Measurements from ENCODE around the gene KY.

The KY gene

DNA sequence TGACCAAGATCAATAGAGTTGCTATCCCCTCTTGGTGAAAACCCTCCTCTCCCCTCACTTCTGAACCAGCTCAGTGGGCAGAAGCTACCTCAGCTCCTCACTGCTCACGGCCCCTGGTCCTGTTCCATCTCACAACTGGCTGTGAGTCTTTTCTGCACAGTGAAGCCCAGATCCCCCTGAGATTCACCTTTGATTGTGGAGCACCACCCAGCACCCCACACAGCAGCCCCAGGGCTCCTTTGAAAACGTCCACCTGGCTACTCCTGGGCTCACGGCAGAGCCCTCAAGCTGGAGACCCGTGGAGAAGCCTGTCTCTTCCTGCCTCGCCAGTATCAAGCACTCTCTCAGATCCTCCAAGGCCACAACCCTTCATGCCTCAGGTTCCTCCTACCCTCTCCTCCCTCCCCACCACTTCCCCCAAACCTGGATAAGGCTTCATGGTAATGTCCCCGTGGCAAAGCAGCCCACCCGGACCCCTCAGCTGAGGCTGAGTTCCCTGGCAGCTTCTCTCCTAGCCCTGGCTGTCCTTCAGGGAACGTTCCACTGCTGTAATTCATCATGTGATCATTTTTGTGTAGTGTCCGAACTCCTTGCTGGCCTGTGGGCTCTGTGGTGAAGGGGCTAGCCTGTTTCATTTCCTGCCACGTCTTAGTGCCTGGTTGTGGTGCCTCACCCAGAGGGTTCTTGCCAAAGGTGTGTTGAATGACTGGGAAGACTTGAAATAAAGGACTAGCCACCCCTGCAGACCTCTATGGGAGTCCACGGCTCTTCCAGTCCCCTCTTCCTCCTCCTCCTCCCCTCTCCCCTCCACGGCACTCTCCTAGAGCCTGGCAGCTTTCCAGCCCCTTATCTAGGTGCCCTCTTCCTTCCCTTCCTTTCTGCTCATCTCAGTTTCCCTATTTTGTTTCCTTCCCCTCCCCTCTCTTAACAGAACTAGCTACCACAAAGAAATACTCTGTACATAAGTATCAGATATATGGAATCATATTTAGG is 44.5 kb downstream of the KY start:
- Histone ChIP-seq H3K9me3 (ENCODE audit: low read depth, low read length) (no peaks in the 10 kb centered on the region), H3K4me3 (no peak overlapping the region), H3K9ac (ENCODE audit: insufficient read length) (no peak overlapping the region), H3K36me3 (ENCODE audit: insufficient read depth, low read length) (no peaks in the 10 kb centered on the region), H3K27ac (no peak overlapping the region)
- DNase-seq (ENCODE audit: low read depth, low spot score) = no peak
- TF ChIP-seq POLR2AphosphoS5 (IDR thresholded peaks at IDR 0.05; ENCODE audit: borderline replicate concordance, low read depth, low read length) = no peak
- TF ChIP-seq FOXP2 (optimal IDR thresholded peaks at IDR 0.05; ENCODE audit: control extremely low read depth, extremely low read length, insufficient read depth) = no peak
- no peak for TF ChIP-seq EZH2 (IDR thresholded peaks at IDR 0.05)

DNA sequence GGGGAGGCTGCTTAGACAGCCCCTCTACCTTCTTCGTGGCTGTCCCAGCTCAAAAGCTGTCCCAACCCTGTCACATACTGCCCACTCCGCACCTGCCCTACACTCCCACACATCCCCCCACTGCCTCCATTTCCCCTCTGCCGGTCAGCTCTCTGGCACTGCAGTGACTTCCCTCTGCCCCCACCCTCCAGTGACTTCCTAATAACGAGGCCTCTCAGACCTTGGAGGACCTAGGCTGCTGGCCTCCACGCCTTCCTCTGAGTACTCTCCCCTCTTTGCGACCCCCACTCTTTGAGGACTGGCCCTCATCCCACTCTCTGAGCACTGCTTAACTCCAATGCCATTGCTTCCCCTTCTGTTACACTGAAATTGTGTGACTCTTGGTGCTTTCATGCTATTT is 45.3 kb downstream of the KY start:
- TF ChIP-seq POLR2AphosphoS5 (IDR thresholded peaks at IDR 0.05; ENCODE audit: borderline replicate concordance, low read depth, low read length) (no peak), FOXP2 (optimal IDR thresholded peaks at IDR 0.05; ENCODE audit: control extremely low read depth, extremely low read length, insufficient read depth) (no peak), EZH2 (IDR thresholded peaks at IDR 0.05) (no peak)
- no peak for DNase-seq (ENCODE audit: low read depth, low spot score)
- Histone ChIP-seq H3K9me3 (ENCODE audit: low read depth, low read length) (no peaks in the 10 kb centered on the region), H3K27ac (no peak overlapping the region), H3K36me3 (ENCODE audit: insufficient read depth, low read length) (no peaks in the 10 kb centered on the region), H3K4me3 (no peak overlapping the region), H3K9ac (ENCODE audit: insufficient read length) (no peak overlapping the region)

DNA sequence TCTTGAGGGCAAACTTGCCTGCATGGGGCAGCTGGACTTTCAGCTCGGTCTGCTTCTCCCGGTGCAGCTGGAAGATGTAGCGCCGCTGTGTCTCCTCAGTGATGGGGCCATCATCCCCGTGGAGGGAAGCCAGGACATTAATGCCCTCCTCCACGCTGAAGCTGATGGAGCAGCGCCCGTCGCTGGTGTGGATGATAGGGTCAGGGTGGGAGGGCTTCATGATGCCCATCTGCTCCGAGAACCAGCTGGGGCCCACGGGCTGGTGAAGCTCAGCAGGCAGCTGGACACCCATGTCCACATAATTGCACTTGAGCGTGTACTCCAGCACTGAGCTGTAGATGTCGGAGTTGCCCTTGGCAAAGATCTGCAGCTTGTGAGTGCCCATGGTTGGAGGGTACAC is 46.9 kb downstream of the KY start:
- H3K4me3 ChIP-seq = no peak overlapping the region
- no peak for TF ChIP-seq POLR2AphosphoS5 (IDR thresholded peaks at IDR 0.05; ENCODE audit: borderline replicate concordance, low read depth, low read length)
- TF ChIP-seq FOXP2 (optimal IDR thresholded peaks at IDR 0.05; ENCODE audit: control extremely low read depth, extremely low read length, insufficient read depth) = no peak
- TF ChIP-seq EZH2 (IDR thresholded peaks at IDR 0.05) = no peak
- DNase-seq (ENCODE audit: low read depth, low spot score) = no peak
- H3K27ac ChIP-seq = no peak overlapping the region
- H3K36me3 ChIP-seq (ENCODE audit: insufficient read depth, low read length) = no peaks in the 10 kb centered on the region
- no peak overlapping the region for H3K9ac ChIP-seq (ENCODE audit: insufficient read length)
- H3K9me3 ChIP-seq (ENCODE audit: low read depth, low read length) = no peaks in the 10 kb centered on the region

DNA sequence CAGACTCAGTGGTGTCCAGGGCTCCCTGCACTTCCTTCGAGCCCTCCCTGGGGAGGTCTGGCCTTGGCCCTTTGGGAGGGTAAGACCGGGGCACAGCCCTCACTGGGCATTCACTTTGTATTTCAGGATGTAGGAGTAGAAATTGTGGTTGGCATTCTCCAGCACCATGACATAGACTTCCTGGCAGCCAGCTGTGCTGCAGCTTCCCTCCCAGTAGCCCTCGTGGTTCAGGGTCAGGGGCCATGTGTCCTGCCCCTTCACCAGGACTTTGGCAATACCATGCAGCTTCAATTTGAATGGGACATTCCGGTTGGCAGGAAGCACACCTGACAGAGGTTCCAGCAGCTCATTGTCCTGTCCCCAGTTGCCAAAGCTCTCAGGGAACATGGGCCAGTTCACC is 47.3 kb downstream of the KY start:
- no peaks in the 10 kb centered on the region for H3K9me3 ChIP-seq (ENCODE audit: low read depth, low read length)
- H3K9ac ChIP-seq (ENCODE audit: insufficient read length) = no peak overlapping the region
- H3K4me3 ChIP-seq = no peak overlapping the region
- H3K27ac ChIP-seq = no peak overlapping the region
- TF ChIP-seq EZH2 (IDR thresholded peaks at IDR 0.05) (no peak), FOXP2 (optimal IDR thresholded peaks at IDR 0.05; ENCODE audit: control extremely low read depth, extremely low read length, insufficient read depth) (no peak), POLR2AphosphoS5 (IDR thresholded peaks at IDR 0.05; ENCODE audit: borderline replicate concordance, low read depth, low read length) (no peak)
- DNase-seq (ENCODE audit: low read depth, low spot score) = no peak
- no peaks in the 10 kb centered on the region for H3K36me3 ChIP-seq (ENCODE audit: insufficient read depth, low read length)

DNA sequence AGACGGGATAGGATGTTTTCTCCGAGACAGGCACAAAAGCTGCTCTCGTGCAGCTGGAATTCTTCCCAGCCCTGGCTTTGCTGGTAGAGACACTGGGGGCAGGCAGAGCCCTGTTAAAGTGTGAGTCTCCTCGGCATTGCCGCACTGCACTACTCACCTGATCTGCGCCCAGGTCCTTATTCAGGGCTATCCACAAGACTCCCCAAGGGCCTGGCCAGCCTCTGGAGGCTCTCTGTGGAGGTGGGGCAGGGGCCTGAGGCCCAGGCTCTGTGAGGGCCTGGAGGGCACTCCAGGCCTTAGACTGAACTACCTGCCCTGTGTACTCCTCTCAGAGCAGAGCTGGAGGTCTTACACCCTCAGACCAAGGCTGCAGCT is 48.4 kb downstream of the KY start:
- Histone ChIP-seq H3K4me3 (no peak overlapping the region), H3K27ac (no peak overlapping the region), H3K9me3 (ENCODE audit: low read depth, low read length) (no peaks in the 10 kb centered on the region), H3K9ac (ENCODE audit: insufficient read length) (no peak overlapping the region), H3K36me3 (ENCODE audit: insufficient read depth, low read length) (no peaks in the 10 kb centered on the region)
- TF ChIP-seq FOXP2 (optimal IDR thresholded peaks at IDR 0.05; ENCODE audit: control extremely low read depth, extremely low read length, insufficient read depth) (no peak), POLR2AphosphoS5 (IDR thresholded peaks at IDR 0.05; ENCODE audit: borderline replicate concordance, low read depth, low read length) (no peak), EZH2 (IDR thresholded peaks at IDR 0.05) (no peak)
- no peak for DNase-seq (ENCODE audit: low read depth, low spot score)

DNA sequence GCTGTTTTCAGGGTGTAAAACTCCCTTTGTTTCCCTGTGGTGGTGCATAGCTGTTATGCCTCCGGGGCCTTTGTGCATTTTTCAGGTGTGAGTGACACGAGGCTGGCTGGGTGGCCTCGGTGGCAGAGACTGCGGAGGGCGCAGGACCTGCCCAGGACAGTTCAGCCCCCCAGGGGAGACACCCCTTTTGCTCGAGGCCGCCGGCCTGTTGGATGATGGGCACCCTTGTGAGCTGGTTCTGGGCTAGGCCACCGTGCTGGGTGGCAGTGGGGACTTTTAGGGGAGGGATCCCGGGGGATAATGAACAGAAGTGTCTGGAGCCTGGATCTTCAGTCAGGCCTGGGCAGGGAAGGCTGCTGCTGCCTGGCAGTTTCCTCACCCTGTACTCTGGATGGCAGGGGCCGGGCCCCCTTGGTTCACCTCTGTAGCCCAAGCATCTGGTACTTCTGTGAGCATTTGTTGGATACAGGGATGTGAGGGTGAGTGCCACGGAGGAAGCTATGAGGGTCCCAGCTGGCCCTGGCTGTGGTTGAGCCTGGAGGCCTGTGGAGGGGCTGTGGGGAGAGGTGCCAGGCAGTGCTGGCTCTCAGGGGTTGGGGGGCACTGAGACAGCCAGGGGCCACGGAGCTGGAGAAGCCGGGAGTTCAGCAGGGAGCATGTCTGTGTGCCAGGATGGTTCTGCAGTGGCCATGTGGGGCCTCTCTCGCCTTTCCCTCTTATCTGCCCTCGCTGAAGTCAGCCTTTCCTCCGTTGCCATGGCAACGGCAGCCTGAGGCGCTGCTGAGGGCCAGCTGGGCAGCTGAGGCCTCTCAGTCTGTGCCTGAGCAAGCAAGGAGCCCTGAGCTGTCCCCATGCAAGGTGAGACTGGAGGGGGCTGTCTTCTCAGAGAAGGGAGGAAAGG is 49.0 kb downstream of the KY start:
- Histone ChIP-seq H3K9ac (ENCODE audit: insufficient read length) (no peak overlapping the region), H3K4me3 (no peak overlapping the region), H3K9me3 (ENCODE audit: low read depth, low read length) (no peaks in the 10 kb centered on the region), H3K27ac (no peak overlapping the region), H3K36me3 (ENCODE audit: insufficient read depth, low read length) (no peaks in the 10 kb centered on the region)
- TF ChIP-seq EZH2 (IDR thresholded peaks at IDR 0.05) (no peak), POLR2AphosphoS5 (IDR thresholded peaks at IDR 0.05; ENCODE audit: borderline replicate concordance, low read depth, low read length) (no peak), FOXP2 (optimal IDR thresholded peaks at IDR 0.05; ENCODE audit: control extremely low read depth, extremely low read length, insufficient read depth) (no peak)
- DNase-seq (ENCODE audit: low read depth, low spot score) = no peak

DNA sequence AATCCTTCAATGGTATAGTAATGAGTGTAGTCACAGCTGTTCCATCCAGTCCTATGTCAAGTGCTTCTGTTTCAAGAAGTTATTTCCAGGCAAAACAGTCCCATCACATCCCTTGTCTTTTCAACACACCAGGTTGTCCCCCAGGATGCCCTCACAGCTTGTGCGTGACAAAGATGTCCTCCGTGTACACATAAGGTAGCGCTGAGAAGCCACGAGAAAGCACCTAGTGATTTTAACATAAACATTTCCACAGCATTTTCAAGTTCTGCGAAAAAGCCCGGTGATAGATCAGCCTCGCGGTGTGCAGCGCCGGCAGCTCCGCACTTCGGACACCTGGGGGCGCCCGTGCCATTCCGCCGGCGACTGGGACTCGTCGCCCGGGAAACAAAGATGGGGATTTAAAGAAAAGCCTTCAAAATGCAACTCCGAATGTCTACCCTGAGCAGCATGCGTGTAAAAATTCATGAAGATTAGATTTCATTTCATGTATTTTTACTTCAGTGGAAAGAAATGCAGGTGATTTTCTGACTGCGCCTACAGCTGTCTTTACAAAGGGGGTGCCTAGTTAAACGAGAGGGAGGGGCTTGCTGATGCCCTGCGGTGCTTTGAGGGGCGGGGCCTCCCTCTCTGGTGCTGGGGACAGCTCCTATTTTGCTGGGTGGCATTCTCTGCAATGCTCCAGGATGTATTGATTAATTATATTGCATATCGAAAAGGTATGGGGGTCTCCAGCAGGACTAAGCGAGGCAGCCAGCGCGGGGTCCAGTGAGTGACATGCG is 49.9 kb downstream of the KY start:
- TF ChIP-seq FOXP2 (optimal IDR thresholded peaks at IDR 0.05; ENCODE audit: control extremely low read depth, extremely low read length, insufficient read depth) (no peak), POLR2AphosphoS5 (IDR thresholded peaks at IDR 0.05; ENCODE audit: borderline replicate concordance, low read depth, low read length) (no peak), EZH2 (IDR thresholded peaks at IDR 0.05) (no peak)
- H3K9me3 ChIP-seq (ENCODE audit: low read depth, low read length) = no peaks in the 10 kb centered on the region

More for the DNA sequence above, 49.9 kb downstream of the KY start:
- Histone ChIP-seq H3K9ac (ENCODE audit: insufficient read length) (no peak overlapping the region), H3K27ac (no peak overlapping the region), H3K4me3 (peak overlapping the region; percentile 41), H3K36me3 (ENCODE audit: insufficient read depth, low read length) (no peaks in the 10 kb centered on the region)
- DNase-seq (ENCODE audit: low read depth, low spot score) = peak; percentile 45

Data from SK-N-MC (cell line).